ENCODE measurements around the gene PTCHD1.

PTCHD1 gene

DNA sequence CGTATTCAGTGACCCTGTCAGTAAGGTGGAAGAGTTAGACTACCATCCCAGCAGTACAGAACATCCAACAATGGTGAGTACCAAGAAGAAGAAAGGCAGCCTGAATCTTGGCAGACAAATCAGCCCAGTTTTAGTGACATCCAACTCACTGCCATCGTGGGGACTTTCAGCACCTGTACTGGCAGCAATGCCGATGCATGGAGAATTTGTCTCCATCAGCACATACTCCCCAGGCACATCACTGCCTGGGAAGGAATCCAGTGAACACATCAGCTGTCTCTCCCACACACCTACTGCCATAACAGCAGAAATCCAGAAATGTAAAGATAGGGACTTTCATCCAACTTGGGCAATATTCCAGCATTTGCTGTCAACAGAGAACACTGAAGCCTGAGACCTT, 29.8 kb downstream of the PTCHD1 start:
- DNase-seq: no peak

DNA sequence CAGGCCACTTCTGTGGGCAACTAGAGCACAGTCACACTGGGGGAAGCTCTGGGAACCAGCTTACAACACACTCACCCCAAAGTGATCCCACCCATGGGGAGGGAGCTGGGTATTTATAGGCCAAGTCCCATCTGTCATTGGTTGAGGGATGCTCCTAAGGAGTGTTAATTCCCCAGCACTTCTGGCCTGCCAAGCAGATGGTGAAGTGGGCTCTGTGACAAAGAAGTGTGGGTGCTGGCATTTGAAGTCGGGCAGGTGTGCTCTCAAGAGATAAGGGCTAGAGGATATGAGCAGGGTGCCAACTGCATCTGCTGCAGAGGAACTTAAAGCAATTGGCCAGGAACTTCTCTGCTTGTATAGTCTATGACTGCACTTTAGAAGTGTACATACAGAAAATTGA, 30.9 kb downstream of the PTCHD1 start:
- DNase-seq: peak; percentile 3

DNA sequence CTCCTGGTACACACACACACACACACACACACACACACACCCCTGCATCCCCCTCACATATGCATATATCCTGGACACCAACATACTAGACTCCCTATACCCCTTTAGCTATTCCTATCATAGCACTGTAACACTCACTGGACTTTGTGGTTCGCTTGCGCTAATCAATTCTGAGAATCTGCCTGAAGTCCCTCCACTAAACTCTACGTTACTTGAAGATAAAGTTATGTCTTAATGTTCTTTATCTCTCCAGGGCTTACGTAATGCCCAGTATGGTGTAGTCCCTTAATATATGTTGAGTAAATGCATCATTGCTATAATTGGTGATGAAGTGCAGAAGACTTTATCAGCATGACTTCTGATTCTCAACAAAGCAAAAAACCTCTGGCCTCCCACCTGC, 32.3 kb downstream of the PTCHD1 start:
- DNase-seq: no peak

DNA sequence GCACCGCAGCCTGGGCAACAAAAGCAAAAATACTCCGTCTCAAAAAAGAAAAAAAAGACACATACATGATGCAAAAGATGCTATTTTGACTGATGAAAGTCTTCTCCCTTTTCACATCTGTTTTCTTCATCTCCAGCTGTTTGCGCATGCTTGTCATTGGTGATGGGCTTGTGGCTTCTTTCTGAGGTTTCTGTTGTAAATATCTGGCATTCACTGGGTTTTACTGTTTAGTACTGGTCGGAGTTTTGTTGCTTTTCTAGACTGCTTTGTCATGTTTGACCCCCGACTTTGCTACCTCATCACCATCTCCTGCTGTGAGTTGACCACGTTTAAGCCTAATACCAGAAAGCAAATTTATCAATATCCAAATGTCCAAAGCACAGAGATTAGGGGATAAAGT, 34.4 kb downstream of the PTCHD1 start:
- DNase-seq: no peak

DNA sequence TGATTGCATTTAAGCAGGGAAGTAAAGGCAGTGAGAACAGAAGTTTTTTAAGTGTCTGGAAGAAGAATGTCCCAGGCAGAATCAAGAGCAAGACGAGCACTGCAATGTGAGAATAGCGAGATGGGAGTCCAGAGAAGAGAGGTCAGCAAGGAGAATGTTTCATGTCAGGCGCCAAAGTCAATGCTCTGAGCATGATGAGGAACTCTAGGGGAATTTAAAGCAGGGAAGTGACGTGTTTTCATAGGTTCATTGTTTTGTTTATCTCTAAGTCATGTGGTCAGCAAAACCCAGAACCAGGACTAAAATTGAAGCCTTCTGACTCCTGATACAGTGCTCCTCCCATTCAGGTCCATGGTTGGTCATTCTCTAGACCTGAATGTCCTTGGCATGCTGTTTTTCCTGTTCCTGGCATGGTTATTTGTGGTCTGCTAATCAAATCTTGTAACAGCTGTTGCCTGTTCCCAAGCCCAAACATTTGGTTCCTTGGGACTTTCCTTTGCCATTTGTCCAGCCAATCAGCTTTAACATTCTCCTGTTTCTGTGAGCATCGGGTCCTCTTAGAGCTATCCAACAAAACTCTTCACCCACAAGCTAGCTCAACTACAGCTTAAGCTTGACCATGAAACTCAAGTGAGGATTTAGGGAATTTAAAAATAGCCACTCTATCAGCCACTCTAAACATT, 37.7 kb downstream of the PTCHD1 start:
- no peak for DNase-seq

DNA sequence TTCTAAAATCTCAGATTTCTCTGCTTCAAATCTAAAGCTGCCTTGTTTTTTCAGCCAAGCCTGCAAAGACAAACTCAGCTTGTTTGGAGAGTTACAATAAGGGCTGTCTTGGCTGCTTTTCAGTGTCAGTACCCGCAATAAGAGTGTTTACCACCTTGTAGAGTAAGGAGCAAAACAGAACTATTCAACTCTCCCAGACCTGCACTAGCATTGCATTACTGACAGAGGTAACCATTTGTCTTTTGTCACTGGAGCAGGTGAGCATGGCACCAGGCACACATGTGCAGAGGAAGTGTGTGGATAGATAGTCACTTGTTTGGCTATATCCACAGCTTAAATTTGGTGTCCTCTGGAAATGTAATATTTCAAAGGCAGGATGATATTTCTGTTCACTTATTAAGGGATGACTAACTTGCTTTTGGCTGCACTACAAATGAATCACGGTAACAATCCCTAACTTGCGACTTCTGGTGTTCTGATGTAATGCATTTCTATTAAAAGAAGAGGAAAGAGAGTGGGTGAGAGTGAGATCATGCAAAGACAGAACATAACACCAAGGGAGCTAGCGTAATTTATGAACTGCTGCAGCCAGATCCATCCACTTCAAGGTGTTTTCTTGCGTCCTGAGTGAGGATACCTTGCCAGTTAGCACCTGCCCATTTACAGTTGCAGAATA, 38.6 kb downstream of the PTCHD1 start:
- no peak for DNase-seq

DNA sequence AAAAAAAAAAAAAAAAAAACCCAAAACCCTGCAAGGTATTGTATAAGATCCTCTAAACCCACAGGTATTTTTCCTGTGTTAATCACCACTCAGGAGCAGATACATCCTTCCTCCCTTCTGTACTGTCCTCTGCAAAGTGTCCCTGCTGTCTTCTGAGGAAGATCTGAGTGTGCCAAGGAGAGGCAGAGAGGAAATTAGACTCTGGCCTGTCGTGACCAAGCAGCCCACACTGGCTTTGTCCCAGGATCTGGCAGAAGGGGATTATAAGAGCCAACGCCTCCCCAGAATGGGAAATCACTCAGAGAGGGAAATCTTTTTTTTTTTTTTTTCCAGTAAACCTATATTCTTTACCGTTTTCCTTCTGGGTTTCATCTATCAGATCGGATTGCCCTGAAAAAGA, 39.6 kb downstream of the PTCHD1 start:
- DNase-seq: no peak

DNA sequence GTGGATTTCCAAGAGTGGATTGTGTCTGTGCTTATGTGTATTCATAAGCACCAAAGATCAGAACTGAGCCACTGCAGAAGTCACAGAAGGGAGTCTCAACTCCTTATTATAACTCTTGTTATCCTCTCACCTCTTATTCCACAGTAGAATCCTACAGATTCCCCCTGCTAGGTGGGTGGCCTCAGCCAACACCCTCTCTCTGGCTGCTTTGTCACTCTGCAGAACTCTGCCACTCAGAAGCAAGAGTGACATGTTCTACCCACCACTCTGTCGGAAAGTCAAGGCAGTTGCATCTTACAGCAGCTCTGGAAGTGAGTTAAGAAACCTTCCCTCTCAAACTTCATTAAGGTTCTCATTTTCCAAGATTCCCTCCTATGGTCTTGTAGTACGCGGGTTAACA, 41.9 kb downstream of the PTCHD1 start:
- no peak for DNase-seq

DNA sequence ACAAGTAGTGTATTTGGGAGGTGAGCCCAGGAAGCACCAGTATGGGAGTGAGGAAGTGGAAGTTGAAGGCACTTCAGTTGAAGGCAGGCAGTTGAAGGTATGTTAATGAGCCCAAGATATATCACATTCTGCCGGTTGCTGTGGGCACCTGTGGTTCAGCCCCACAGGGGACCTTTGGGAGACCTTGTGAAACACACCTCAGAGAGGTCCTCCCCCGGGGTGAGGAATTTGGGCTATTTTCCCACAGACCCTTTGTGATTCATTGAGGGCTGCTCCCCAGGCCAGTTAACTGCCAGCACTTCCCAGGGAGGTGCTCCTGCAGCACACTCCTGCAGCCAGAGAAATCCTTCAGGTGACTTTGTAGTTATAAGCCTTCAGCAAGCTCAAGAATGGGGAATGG, 45.9 kb downstream of the PTCHD1 start:
- DNase-seq: no peak

DNA sequence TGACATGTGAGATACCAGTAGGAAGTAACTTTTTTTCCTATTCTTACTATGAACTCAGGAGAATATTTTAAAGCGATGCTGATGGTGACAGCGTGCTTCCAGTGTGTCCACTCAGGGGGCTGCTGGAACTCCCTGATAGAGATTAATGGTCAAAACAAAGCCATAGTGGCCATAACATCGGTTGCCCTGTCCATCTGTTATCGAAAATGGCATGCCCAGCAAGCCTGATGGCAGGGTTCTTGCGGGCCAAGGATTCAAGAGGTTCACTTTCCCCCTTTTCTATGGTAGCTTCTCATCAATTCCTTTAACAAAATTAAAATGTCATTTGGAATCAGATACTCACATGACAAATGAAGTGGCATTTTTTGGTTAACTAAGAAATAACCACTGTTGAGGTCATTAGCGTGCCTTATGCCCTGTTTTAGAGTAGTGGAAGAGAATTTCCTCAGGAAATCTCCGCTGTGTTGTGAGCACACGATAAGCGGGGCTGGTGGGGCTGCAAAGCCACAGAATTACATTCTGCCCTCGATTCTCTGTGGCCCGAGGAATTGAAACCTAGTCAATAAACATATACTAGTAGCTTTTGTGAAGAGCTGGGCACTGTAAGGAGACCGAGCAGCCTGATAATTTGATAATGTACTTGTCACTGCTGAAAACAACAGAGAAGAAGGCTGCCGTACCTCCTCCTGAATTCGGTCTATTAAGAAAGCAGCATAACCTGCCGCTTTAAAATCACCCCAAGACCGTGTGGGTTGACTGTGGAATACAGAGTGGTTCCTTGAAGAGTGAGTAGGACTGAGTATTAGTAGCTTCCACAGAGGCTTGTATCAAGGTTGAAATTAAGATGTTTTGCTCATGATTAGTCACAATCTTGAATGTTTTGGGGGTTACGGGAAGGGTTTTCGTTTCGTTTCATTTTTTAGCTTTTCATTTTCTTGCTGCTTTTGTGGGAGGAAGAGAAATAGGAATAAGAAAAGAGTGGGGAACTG, 46.7 kb downstream of the PTCHD1 start:
- DNase-seq: no peak

DNA sequence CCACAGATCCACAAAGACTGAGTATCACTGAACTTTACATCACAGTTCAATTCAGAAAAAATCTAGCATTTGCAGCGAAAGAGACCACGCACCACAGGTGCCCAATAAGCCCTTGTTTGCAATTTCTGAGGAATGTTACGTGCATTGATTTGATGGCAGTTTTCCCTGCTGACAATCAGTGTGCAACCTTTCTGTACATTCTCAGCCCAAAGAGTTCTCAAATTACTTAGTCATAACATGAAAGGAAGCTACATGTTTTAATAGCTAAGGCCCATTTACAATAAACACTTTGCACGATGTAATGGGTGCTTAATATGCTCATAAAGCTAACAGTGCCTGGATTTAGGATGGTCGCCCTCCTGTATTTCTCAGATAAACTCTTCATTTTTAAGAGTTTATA, 47.9 kb downstream of the PTCHD1 start:
- no peak for DNase-seq

DNA sequence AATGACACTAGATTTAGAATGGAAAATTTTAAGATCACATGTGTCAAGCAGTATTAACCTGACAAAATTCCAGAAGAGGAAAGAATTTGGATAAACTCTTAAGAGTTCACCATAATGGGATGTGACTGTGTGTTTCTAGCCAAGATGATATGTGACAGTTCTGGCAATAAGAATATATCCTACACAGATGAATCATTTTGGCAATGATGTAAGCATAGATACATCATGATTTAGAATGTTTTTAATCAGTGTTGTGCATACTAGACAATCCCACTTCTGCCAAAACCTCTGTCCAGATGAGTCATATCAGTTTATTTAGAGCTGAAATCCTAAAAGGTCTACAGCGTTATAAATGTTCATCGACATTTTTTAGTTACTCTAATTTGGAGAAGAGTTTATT, 48.8 kb downstream of the PTCHD1 start:
- DNase-seq: no peak

DNA sequence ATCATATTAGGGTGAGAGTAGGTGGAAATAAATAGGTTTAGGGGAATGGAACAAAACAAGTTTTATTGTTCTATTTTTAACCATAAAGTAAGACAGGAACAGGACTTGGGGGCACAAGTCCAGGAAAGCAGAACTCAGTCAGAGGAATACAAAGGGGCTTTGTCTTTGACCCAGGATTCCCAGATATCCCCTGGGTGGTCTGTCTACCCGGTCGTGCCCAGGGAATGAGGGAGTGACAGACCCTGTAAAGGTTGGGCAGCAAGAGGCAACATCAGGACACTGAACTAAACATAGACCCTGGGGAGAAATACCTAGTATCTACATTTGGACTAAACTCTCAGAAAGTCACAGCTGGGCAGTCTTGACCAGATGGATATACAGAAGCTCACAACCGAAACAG, 50.6 kb downstream of the PTCHD1 start:
- no peak for DNase-seq

DNA sequence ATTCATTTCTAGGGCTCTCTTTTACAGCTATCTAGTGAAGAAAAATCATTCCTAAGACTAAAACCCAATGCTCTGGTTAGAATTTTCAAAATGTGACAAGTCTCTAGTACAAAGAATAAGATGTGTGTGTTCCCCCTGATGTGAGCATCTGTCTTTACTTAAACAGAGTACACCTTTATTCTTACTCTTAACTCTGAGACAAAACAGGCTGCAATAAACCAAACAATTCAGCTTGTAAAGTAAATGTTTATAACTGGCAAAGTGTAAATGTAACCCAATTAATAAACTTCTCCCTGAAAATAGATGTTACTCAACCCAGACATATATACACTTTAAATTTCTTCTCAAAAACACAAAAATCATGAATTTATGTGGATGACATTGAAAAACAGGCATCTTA, 51.6 kb downstream of the PTCHD1 start:
- no peak for DNase-seq

DNA sequence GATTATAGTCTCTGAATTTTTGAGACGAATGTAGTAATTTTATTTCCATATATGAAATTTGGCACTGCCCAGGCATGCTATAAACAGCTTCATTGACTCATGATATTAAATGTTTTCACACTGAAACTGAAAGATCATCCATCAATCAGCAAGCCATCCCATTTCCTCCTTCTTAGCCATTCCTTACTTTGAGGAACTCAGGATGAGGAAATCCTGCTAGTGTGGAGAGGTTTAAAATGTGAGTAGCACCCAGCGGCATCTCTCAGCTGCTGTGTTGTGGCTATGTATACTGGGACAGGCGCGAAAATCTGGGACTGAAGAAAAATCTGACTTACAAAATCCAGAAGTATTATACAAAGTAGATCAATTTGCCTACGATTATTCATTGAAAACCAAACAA, 52.1 kb downstream of the PTCHD1 start:
- no peak for DNase-seq

DNA sequence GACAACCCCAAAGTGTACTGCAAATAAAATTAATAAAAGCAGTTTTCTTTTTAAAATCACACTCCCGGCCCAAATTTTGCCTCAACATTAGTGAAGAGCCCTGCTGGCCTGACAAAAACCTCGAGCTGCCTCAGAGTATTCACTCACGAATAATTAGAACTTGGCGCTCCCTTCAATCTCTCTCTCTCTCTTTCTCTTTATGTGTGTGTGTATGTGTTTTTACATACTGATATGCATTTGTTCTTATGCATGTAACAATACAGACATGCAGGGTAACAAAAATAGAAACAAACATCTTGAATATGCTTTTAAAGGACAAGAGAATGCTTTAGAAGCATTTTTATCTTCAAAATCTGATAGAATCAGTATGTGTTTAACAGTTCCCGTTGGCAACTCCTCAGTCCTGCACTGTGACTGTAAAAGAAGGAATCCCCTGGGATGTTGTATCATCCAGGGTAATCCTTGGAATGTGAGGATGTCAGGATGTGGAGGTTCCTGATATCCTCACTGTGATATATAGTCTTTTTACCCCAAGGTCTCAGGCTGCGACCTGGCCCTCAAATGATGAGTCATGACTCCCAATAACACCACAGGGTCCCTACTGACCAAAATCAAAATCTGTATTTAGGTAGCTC, 53.0 kb downstream of the PTCHD1 start:
- DNase-seq: no peak

DNA sequence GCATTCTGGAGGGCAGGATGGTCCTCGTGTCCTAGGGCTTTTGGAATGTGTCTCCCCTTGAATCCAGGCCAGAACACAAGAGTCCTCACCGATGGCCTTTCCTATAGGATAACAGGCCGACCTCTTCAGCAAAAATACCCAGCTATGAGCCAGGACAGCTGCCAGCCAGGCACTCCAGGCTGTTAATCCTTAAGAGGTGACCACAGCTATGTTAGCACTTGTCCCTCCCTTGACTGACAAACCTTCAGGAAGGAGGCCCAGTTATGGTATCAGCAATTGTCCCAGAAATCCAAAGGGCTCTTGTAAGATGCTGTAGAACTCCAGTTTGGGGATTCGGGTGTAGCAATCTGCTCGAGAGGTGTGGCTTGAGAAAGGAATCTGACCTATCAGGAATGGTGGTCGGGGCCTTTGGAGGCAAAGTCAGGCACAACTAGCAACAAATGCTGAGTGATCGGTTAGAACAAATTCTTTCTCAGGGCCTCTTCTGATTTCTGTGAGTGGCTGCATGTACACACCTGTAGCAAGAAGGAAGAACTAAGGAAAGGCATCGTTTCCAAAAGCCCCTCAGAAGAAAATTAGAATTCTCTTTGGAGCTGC, 54.6 kb downstream of the PTCHD1 start:
- DNase-seq: no peak

DNA sequence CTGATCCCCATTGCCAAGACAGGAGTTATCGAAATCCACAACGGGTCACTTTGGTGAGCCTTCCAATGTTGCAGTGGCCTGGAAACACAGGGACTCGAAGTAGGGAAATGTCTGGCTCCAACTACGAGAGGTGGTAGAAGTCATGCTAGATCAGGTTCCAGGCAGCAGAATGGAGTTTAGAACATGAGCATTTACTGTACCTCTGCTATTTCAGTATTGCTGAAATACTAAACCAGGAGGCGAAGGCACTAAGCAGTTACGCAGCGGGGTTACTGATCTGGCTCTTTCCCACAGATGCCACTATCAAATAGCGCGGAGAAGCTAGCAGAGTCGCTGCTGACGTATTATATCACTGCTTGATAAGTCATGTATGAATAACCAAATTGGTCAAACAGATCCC, 56.3 kb downstream of the PTCHD1 start:
- no peak for DNase-seq

DNA sequence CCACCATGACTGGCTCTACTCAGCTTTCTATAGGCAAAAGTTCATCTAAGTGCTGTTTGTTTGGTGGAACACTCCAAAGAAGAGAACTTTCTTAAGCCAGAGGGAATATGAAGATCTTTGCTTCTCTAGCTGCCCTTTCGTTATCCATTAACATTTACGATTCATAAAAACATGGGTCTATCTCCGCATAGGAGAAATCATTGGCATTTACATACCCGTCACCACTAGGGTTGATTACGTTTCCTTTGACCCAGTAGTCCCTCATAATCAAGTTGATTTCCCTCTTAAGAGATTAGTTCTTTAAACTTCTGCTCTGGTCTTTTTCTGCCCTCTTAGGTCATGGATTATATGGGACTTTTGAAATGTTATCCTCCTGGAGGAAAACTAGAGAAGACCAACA, 57.5 kb downstream of the PTCHD1 start:
- DNase-seq: no peak

DNA sequence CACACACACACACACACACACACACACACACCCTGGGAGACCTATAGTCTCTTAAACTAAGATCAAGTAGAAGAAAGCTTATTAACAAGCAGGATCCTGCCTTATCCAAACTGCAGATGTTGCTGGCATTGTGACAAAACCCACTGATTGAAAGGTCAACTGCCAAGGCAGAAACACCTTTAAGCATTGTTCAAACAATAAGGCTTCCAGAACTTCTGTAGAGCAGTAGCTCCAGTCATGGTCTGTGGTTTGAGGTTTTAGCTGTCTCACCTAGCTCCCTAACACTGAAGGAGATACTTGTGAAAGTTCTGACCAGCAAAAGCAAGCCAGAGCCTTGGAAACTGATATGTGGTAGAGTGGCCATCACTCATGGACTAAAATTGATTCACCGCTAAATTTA, 59.8 kb downstream of the PTCHD1 start:
- no peak for DNase-seq

DNA sequence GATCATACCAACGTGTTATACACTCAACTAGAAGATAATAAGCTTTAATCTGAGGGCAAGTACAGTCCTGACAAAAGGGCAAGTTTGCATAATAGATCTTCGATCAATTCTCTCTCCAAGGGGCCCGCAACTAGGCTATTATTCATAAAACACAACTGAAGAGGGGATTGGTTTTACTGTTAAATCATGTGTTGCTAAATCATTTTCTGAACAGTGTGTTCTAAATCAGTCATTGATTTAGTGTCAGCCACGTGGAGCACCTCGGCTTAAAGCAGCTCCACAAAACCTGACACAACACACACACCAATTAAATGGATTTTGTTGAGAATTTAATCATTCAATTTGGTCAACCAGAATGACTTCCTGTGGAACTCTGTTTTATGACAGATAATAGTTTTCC, 61.6 kb downstream of the PTCHD1 start:
- no peak for DNase-seq

DNA sequence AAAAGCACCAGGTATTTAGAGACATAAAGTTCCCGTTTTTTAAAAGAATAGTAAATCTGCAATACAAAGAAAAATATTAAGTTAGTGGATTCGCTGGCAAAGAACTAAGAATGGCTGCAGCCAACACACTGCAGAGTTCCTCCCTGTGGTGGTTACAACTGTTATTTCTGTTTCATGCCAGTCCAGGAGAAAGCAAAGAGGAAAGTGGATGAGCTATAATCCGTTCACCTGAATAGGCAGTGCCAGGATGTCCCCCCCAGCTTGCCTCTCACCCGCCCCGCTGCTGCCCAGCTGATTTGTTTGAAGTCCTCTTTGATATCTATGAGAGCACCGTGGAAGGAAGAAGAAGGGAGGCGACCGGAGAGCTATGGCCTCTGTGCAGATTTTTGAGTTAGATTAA, 63.9 kb downstream of the PTCHD1 start:
- DNase-seq: no peak

DNA sequence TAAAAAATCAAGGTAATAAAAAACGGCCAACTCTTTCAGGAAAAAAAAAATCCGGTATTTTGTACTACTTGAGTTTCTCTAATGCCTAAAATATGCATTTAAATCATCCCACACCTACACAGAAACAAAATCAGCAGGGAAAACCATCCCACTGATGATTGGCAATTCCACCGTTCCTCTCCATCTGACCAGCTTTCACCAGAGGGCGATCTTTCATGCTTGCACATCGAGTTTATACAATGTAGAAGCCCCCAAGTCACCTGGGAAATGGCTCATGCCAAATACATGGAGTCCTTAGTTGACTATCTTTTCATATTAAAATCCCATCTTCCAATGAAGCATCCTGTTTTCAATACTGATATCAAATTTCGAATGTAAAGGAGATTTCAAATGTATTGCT, 69.2 kb downstream of the PTCHD1 start:
- no peak for DNase-seq

All from NCI-H2107 (cell line).